Activated CD8-positive, alpha-beta T cell treated with anti-CD3 and anti-CD28 coated beads, Interleukin-2, amount 10 ng/mL, durations not matched to agents 7 days and 5 days (primary cell): ENCODE results near the gene SLC7A11. TPM values are rescaled to one million over a fixed set of nuclear protein-coding genes. Genes with fewer than 3 reads are reported as not detected.
"Not testable (repeated sequence)": the region's sequence is repeated elsewhere in the genome, so short reads cannot be mapped to it uniquely, and the experiment has no call there.

ENCODE experiments used
- ATAC-seq: fragments of 150-1000 bp; cut with Tn5 transposase; one replicate; pipeline ENCODE4 v1.10.0; 2021; ENCODE audit warnings: moderate library complexity
- CTCF ChIA-PET: fragments of 350-600 bp; sonication (Branson Sonifier 250); formaldehyde crosslinking; loops from one replicate; lab custom pipeline; 2021; ENCODE audit warnings: antibody characterized with exemption; lab: Charles Lee
- POLR2A ChIA-PET: fragments of 350-600 bp; sonication (Branson Sonifier 250); formaldehyde crosslinking; loops from one replicate; lab custom pipeline; 2021; ENCODE audit warnings: antibody characterized with exemption; lab: Charles Lee
- DNase-seq: peaks from one replicate; pipeline ENCODE4 v3.0.0-alpha.2; 2020
- H3K27ac Mint-ChIP-seq: one replicate; pipeline ENCODE4 v1.8.0; 2021; ENCODE audit warnings: mild to moderate bottlenecking, mixed read lengths
- H3K27me3 Mint-ChIP-seq: one replicate; pipeline ENCODE4 v1.8.0; 2021; ENCODE audit warnings: low read depth, mixed read lengths
- H3K36me3 Mint-ChIP-seq: one replicate; pipeline ENCODE4 v1.8.0; 2021; ENCODE audit warnings: low read depth, mixed read lengths
- H3K4me1 Mint-ChIP-seq: one replicate; pipeline ENCODE4 v1.8.0; 2021; ENCODE audit warnings: low read depth, mixed read lengths
- H3K4me3 Mint-ChIP-seq: one replicate; pipeline ENCODE4 v1.8.0; 2021; ENCODE audit warnings: mild to moderate bottlenecking, mixed read lengths
- H3K9me3 Mint-ChIP-seq: one replicate; pipeline ENCODE4 v1.8.0; 2022; ENCODE audit warnings: mixed read lengths; ENCODE audit not compliant: insufficient read depth
- total RNA-seq, 2 experiments: library from RNA; stranded (reverse); gene quantifications; one replicate each; pipeline ENCODE4 v1.2.3, GENCODE V29; 2021

The SLC7A11 gene
- total RNA-seq, 2 experiments from 2014 or later = 1.2 to 1.4 TPM

GRCh38 chr4:138241281-138242075, 671 bp downstream of the SLC7A11 start:
- ChIA-PET POLR2A (interaction anchor here (1.0 kb wide), 1 partner anchor 100 kb away, joined by 3 read pairs; no protein-coding TSS in a partner anchor), CTCF (no interaction called here)
- H3K27ac Mint-ChIP-seq = peak overlapping the region; percentile 94
- no peaks in the 10 kb centered on the region for H3K27me3 Mint-ChIP-seq
- H3K9me3 Mint-ChIP-seq = no peaks in the 10 kb centered on the region
- DNase-seq (no peak), ATAC-seq (peak; percentile 9)
- peak overlapping the region; percentile 79 for H3K4me3 Mint-ChIP-seq
- H3K4me1 Mint-ChIP-seq = peaks cover 24% of the 10 kb centered on the region
- no peaks in the 10 kb centered on the region for H3K36me3 Mint-ChIP-seq

- Mint-ChIP-seq H3K9me3 (no peaks in the 10 kb centered on the region), H3K27me3 (no peaks in the 10 kb centered on the region), H3K4me3 (no peak overlapping the region), H3K4me1 (peaks cover 33% of the 10 kb centered on the region), H3K27ac (no peak overlapping the region), H3K36me3 (peaks cover 2% of the 10 kb centered on the region)
- DNase-seq (no peak), ATAC-seq (no peak)
- POLR2A ChIA-PET = no interaction called here
- CTCF ChIA-PET = interaction anchor here (0.9 kb wide), 1 partner anchor 10 kb away, joined by 3 read pairs; no protein-coding TSS in a partner anchor
These were observed 2.7 kb downstream of the SLC7A11 start for GRCh38 chr4:138239491-138239890.

DNA sequence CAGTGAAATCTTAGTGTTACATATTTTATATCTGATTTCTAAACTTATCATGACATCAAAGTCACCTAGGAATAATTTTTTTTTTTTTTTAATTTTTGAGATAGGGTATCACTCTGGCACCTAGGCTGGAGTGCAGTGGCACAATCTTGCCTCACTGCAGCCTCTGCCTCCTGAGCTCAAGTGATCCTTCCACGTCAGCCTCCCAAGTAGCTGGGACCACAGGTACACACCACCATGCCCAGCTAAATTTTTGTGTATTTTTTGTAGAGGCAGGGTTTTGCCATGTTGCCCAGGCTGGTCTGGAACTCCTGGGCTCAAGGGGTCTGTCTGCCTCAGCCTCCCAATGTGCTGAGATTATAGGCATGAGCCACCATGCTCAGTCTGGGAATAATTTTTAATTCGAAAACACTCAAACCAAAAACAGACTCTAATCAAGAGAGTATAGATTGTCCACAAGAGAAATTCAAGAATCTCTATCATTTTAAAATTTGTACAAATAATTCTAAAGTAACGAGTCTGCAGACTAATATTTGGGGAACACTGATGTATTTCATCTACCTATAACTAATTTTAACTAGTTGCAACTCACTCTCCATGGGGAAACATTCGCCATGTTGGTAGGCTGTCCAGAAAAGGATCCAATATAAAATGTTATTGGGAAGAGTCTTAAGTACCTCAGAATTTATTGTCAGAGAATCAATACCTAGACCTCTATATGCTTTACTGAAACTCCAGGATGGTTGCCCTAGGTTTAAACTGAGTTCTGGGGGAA, 3.4 kb downstream of the SLC7A11 start:
- H3K36me3 Mint-ChIP-seq = peaks cover 2% of the 10 kb centered on the region
- H3K4me1 Mint-ChIP-seq = peaks cover 31% of the 10 kb centered on the region
- CTCF ChIA-PET = interaction anchor here (0.9 kb wide), 1 partner anchor 9 kb away, joined by 3 read pairs; no protein-coding TSS in a partner anchor
- no peaks in the 10 kb centered on the region for H3K9me3 Mint-ChIP-seq
- POLR2A ChIA-PET = no interaction called here
- H3K27me3 Mint-ChIP-seq = no peaks in the 10 kb centered on the region
- no peak for ATAC-seq
- H3K4me3 Mint-ChIP-seq = no peak overlapping the region
- no peak overlapping the region for H3K27ac Mint-ChIP-seq
- DNase-seq = no peak

DNA sequence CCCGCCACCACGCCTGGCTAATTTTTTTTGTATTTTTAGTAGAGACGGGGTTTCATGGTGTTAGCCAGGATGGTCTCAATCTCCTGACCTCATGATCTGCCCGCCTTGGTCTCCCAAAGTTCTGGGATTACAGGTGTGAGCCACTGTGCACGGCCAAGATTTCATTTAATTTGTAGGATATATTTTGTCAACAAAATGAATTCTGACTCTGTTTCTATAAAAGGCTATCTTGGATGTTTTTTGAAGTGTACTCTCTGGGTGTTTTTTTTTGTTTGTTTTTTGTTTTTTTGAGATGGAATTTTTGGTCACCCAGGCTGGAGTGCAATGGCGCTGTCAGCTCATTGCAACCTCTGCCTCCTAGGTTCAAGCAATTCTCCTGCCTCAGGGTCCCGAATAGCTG, 5.0 kb downstream of the SLC7A11 start:
- CTCF ChIA-PET, DNase-seq, ATAC-seq, H3K9me3 Mint-ChIP-seq, H3K4me3 Mint-ChIP-seq, H3K27me3 Mint-ChIP-seq, POLR2A ChIA-PET, H3K36me3 Mint-ChIP-seq, H3K27ac Mint-ChIP-seq: not testable (repeated sequence)
- H3K4me1 Mint-ChIP-seq = peaks cover 26% of the 10 kb centered on the region

DNA sequence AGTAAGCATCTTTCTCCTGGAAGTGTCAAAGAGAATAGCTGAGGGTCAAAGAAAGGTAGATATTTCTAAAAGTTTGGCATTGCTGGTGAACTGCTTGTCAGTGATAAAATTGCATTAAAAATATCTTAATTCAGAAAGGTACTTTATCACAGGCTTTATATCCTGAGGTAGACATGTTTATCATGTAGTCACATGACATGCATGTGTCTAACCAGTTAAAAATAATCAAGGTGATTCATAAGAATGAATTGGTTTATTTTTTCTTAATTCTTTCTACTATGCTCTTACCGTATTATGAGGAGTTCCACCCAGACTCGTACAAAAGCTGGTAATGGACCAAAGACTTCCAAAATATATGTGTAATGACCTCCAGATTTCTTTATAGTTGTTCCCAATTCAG, 6.1 kb downstream of the SLC7A11 start:
- Mint-ChIP-seq H3K27ac (no peak overlapping the region), H3K4me3 (no peak overlapping the region), H3K27me3 (no peaks in the 10 kb centered on the region), H3K9me3 (no peaks in the 10 kb centered on the region), H3K36me3 (peaks cover 2% of the 10 kb centered on the region), H3K4me1 (peaks cover 15% of the 10 kb centered on the region)
- POLR2A ChIA-PET = no interaction called here
- DNase-seq = no peak
- CTCF ChIA-PET = no interaction called here
- no peak for ATAC-seq

DNA sequence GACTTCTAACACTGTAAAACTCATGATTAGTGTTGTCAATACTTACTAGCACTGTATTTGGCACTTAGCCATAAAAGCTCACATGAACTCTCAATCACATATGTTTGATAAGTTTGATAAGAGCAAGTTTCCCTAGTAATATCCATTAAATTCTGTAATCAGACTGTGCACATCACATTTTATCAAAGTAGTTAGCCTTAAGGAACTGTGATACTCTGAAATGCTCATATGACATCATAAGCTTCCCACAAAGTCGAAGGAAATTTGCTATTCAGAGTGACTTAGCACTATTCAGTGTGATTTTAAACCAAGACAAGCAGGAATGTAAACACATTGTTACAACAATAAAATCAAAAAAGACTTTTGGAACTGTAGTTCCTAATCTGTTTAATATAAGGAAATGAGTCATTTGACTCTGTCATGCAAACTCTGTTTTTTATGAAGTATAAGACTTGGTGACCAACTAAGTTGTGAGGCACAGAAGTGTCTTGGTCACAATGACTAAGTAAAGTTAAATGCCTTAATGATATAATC, 6.7 kb downstream of the SLC7A11 start:
- no peaks in the 10 kb centered on the region for H3K27me3 Mint-ChIP-seq

DNA sequence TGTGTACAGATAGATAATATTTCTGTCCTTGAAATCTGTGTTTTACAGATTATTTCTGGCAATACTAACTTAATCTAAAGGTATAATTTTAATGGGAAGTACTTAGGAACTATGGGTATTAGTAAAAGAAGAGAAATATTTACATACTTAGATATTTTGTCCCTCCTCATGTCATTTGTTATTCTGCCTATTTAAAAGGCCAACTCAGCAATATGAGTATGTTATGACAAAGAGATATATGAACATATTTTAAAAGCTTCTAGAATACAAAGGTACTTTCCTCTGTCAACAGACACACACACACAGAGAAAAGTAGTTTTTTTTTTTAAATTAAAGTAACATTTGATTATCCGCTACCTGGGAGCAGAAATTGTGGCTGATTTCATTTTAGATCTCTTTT, 7.9 kb downstream of the SLC7A11 start:
- ChIA-PET CTCF (no interaction called here), POLR2A (no interaction called here)
- no peak for DNase-seq
- Mint-ChIP-seq H3K36me3 (peaks cover 2% of the 10 kb centered on the region), H3K27ac (no peak overlapping the region), H3K4me1 (peaks cover 9% of the 10 kb centered on the region), H3K27me3 (no peaks in the 10 kb centered on the region), H3K4me3 (no peak overlapping the region), H3K9me3 (no peaks in the 10 kb centered on the region)
- ATAC-seq = no peak

More for the DNA sequence above, 6.7 kb downstream of the SLC7A11 start:
- POLR2A ChIA-PET = no interaction called here
- H3K4me1 Mint-ChIP-seq = peaks cover 10% of the 10 kb centered on the region
- H3K9me3 Mint-ChIP-seq = no peaks in the 10 kb centered on the region
- no peak overlapping the region for H3K27ac Mint-ChIP-seq
- DNase-seq (no peak), ATAC-seq (no peak)
- H3K4me3 Mint-ChIP-seq = no peak overlapping the region
- H3K36me3 Mint-ChIP-seq = peaks cover 2% of the 10 kb centered on the region
- CTCF ChIA-PET = no interaction called here

DNA sequence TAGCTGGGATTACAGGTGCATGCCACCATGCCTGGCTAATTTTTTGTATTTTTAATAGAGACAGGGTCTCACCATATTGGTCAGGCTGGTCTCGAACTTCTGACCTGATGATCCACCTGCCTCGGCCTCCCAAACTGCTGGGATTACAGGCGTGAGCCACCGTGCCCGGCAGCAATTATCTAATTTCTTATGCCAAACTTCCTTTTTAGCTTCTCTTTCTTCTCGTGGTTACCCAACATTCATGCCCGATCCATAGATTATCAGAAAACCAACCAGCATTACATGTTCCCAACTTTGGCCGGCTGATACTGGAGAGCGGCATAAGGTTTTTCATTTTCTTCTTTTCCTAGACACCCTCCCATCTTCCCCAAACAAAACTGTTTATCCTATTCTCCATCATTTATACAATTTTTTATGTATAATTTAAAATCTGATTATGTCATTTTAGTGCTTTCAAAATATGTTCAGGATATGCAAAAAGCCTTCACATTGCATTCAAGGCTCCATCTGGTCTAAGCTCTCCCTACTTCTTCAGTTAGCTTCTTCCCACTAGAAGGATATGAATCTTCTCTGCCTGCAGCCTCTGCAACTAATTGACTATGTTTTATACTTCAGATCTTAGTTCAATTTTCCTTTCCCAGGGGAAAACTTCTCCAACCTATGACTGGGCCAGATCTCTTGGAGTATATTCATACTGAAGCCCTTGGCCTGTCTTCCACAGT, 8.7 kb downstream of the SLC7A11 start:
- Mint-ChIP-seq H3K27ac (no peak overlapping the region), H3K9me3 (no peaks in the 10 kb centered on the region), H3K4me1 (peaks cover 9% of the 10 kb centered on the region), H3K4me3 (no peak overlapping the region), H3K27me3 (no peaks in the 10 kb centered on the region), H3K36me3 (peaks cover 2% of the 10 kb centered on the region)
- ATAC-seq = no peak
- ChIA-PET POLR2A (no interaction called here), CTCF (no interaction called here)
- DNase-seq = no peak

DNA sequence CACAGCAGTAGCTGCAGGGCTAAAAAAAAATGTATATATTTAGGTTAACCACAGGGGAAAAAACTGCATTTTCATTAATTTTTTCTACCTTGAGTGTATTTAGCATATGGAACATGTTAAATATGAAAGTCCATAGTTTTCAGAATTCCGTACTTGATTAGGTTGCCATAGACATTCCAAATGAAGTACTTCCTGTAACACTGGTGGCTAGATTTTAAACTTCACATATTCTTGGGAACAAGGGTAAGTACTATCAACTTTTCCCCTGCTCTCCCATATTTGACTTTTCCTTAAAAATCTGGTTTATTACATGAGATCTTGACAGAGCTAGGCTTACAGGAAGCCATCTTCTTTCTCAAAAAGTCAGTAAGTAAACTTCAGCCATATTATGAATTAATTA, 9.8 kb downstream of the SLC7A11 start:
- no peak overlapping the region for H3K27ac Mint-ChIP-seq

DNA sequence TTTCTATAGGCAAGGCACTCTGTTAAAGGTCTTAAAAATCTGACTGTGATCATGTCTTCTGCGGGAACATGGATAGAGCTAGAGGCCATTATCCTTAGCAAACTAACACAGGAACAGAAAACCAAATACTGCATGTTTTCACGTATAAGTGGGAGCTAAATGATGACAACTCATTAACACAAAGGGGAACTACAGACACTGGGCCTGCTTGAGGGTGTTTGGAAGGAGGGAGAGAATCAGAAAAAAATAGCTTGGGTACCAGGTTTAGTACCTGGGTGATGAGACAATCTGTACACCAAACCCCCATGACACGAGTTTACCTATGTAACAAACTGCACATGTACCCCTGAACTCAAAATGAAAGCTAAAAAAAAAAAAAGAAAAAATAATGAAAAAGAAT, 12.1 kb downstream of the SLC7A11 start:
- ChIA-PET POLR2A (no interaction called here), CTCF (interaction anchor here (1.1 kb wide), 1 partner anchor 9 kb away, joined by 3 read pairs; no protein-coding TSS in a partner anchor)
- ATAC-seq (no peak), DNase-seq (no peak)
- H3K36me3 Mint-ChIP-seq = no peaks in the 10 kb centered on the region
- H3K4me3 Mint-ChIP-seq = no peak overlapping the region
- no peaks in the 10 kb centered on the region for H3K27me3 Mint-ChIP-seq
- no peaks in the 10 kb centered on the region for H3K4me1 Mint-ChIP-seq
- H3K9me3 Mint-ChIP-seq = no peaks in the 10 kb centered on the region
- no peak overlapping the region for H3K27ac Mint-ChIP-seq

More for the DNA sequence above, 9.8 kb downstream of the SLC7A11 start:
- POLR2A ChIA-PET = no interaction called here
- Mint-ChIP-seq H3K4me1 (peaks cover 9% of the 10 kb centered on the region), H3K9me3 (no peaks in the 10 kb centered on the region), H3K36me3 (peaks cover 2% of the 10 kb centered on the region), H3K4me3 (no peak overlapping the region), H3K27me3 (no peaks in the 10 kb centered on the region)
- no peak for ATAC-seq
- DNase-seq = no peak
- CTCF ChIA-PET = no interaction called here

- CTCF ChIA-PET = interaction anchor here (1.1 kb wide), 1 partner anchor 10 kb away, joined by 3 read pairs; no protein-coding TSS in a partner anchor
- no peaks in the 10 kb centered on the region for H3K9me3 Mint-ChIP-seq
These were observed 13.0 kb downstream of the SLC7A11 start for GRCh38 chr4:138229160-138229559.

More at GRCh38 chr4:138229160-138229559, 13.0 kb downstream of the SLC7A11 start:
- POLR2A ChIA-PET = no interaction called here
- H3K4me3 Mint-ChIP-seq = no peak overlapping the region
- no peaks in the 10 kb centered on the region for H3K36me3 Mint-ChIP-seq
- no peaks in the 10 kb centered on the region for H3K4me1 Mint-ChIP-seq
- H3K27me3 Mint-ChIP-seq = no peaks in the 10 kb centered on the region
- ATAC-seq (no peak), DNase-seq (no peak)
- no peak overlapping the region for H3K27ac Mint-ChIP-seq
